HEK293 (cell line): ENCODE results near the gene ZDHHC17.
A peak's percentile ranks its signal among the peaks of the same experiment; 100 is the strongest.

Source experiments
- FEZF1 ChIP-seq: fragments of 450-650 bp; formaldehyde crosslinking; IDR thresholded peaks from 2 replicates; pipeline ENCODE4 v1.5.1; 2016; ENCODE audit warnings: missing biosample characterization, missing genetic modification characterization
- GLI2 ChIP-seq: fragments of 450-650 bp; formaldehyde crosslinking; IDR thresholded peaks from 2 replicates; pipeline ENCODE4; 2017; ENCODE audit warnings: missing biosample characterization, missing genetic modification characterization, low read depth, borderline replicate concordance
- RBAK ChIP-seq: fragments of 450-650 bp; formaldehyde crosslinking; IDR thresholded peaks from 2 replicates; pipeline ENCODE4 v1.5.1; 2016; ENCODE audit warnings: missing biosample characterization, missing genetic modification characterization
- REST ChIP-seq: fragments of 450-650 bp; formaldehyde crosslinking; IDR thresholded peaks from 2 replicates; pipeline ENCODE4 v1.5.1; 2016; ENCODE audit warnings: missing biosample characterization, missing genetic modification characterization
- SCRT1 ChIP-seq: fragments of 450-650 bp; formaldehyde crosslinking; IDR thresholded peaks from 2 replicates; pipeline ENCODE4 v1.5.1; 2016; ENCODE audit warnings: missing biosample characterization, missing genetic modification characterization, borderline replicate concordance
- SCRT2 ChIP-seq: fragments of 450-650 bp; formaldehyde crosslinking; IDR thresholded peaks from 2 replicates; pipeline ENCODE4 v1.5.1; 2016; ENCODE audit warnings: missing biosample characterization, missing genetic modification characterization
- ZBTB10 ChIP-seq: fragments of 450-650 bp; formaldehyde crosslinking; IDR thresholded peaks from 2 replicates; pipeline ENCODE4 v1.5.1; 2016; ENCODE audit warnings: missing biosample characterization, missing genetic modification characterization
- ZBTB21 ChIP-seq: fragments of 450-650 bp; formaldehyde crosslinking; IDR thresholded peaks from 2 replicates; pipeline ENCODE4 v1.5.1; 2017; ENCODE audit warnings: missing biosample characterization, missing genetic modification characterization
- ZFP41 ChIP-seq: fragments of 450-650 bp; formaldehyde crosslinking; IDR thresholded peaks from 2 replicates; pipeline ENCODE4 v1.5.1; 2016; ENCODE audit warnings: missing biosample characterization, missing genetic modification characterization, borderline replicate concordance
- ZNF16 ChIP-seq: fragments of 450-650 bp; formaldehyde crosslinking; IDR thresholded peaks from 2 replicates; pipeline ENCODE4 v1.5.1; 2016; ENCODE audit warnings: low read depth, missing biosample characterization, missing genetic modification characterization
- ZNF174 ChIP-seq: fragments of 450-650 bp; formaldehyde crosslinking; IDR thresholded peaks from 2 replicates; pipeline ENCODE4 v1.5.0; 2017; ENCODE audit warnings: missing biosample characterization, mild to moderate bottlenecking, missing genetic modification characterization
- ZNF202 ChIP-seq: fragments of 450-650 bp; formaldehyde crosslinking; IDR thresholded peaks from 2 replicates; pipeline ENCODE4 v1.5.1; 2016; ENCODE audit warnings: missing biosample characterization, missing genetic modification characterization, borderline replicate concordance
- ZNF239 ChIP-seq: fragments of 450-650 bp; formaldehyde crosslinking; IDR thresholded peaks from 2 replicates; pipeline ENCODE4 v1.5.1; 2016; ENCODE audit warnings: missing biosample characterization, missing genetic modification characterization
- ZNF354C ChIP-seq: fragments of 450-650 bp; formaldehyde crosslinking; IDR thresholded peaks from 2 replicates; pipeline ENCODE4 v1.5.1; 2016; ENCODE audit warnings: missing biosample characterization, missing genetic modification characterization, low read depth, borderline replicate concordance
- ZNF366 ChIP-seq: fragments of 450-650 bp; formaldehyde crosslinking; conservative IDR thresholded peaks from 2 replicates; pipeline ENCODE4 v1.5.1; 2016; ENCODE audit warnings: missing biosample characterization, missing genetic modification characterization
- ZNF394 ChIP-seq: fragments of 450-650 bp; formaldehyde crosslinking; IDR thresholded peaks from 2 replicates; pipeline ENCODE4 v1.5.1; 2016; ENCODE audit warnings: missing biosample characterization, missing genetic modification characterization, mild to moderate bottlenecking, moderate library complexity, borderline replicate concordance
- ZNF398 ChIP-seq: fragments of 450-650 bp; formaldehyde crosslinking; IDR thresholded peaks from 2 replicates; pipeline ENCODE4 v1.5.1; 2017; ENCODE audit warnings: missing biosample characterization, missing genetic modification characterization
- ZNF426 ChIP-seq: fragments of 450-650 bp; formaldehyde crosslinking; IDR thresholded peaks from 2 replicates; pipeline ENCODE4 v1.5.1; 2017; ENCODE audit warnings: missing biosample characterization, missing genetic modification characterization, mild to moderate bottlenecking, inconsistent platforms, moderate library complexity
- ZNF521 ChIP-seq: fragments of 450-650 bp; formaldehyde crosslinking; IDR thresholded peaks from 2 replicates; pipeline ENCODE4 v1.5.1; 2017; ENCODE audit warnings: missing biosample characterization, mild to moderate bottlenecking, missing genetic modification characterization
- ZNF596 ChIP-seq: fragments of 450-650 bp; IDR thresholded peaks from 2 replicates; pipeline ENCODE4 v1.5.0; 2018; ENCODE audit warnings: missing biosample characterization, mild to moderate bottlenecking, missing genetic modification characterization, moderate library complexity
- ZNF692 ChIP-seq: fragments of 450-650 bp; formaldehyde crosslinking; IDR thresholded peaks from 2 replicates; pipeline ENCODE4 v1.5.1; 2016; ENCODE audit warnings: missing biosample characterization, missing genetic modification characterization
- ZNF707 ChIP-seq: fragments of 450-650 bp; formaldehyde crosslinking; IDR thresholded peaks from 2 replicates; pipeline ENCODE4 v1.5.1; 2016; ENCODE audit warnings: missing biosample characterization, missing genetic modification characterization
- ZNF776 ChIP-seq: fragments of 450-650 bp; formaldehyde crosslinking; IDR thresholded peaks from 2 replicates; pipeline ENCODE4 v1.5.0; 2017; ENCODE audit warnings: missing biosample characterization, missing genetic modification characterization, borderline replicate concordance
- TF ChIP-seq, protein P1 (sequence below): fragments of 450-650 bp; formaldehyde crosslinking; conservative IDR thresholded peaks from 2 replicates; pipeline ENCODE4 v1.5.1; 2016; ENCODE audit warnings: low read depth, missing biosample characterization, missing genetic modification characterization

Gene ZDHHC17

DNA sequence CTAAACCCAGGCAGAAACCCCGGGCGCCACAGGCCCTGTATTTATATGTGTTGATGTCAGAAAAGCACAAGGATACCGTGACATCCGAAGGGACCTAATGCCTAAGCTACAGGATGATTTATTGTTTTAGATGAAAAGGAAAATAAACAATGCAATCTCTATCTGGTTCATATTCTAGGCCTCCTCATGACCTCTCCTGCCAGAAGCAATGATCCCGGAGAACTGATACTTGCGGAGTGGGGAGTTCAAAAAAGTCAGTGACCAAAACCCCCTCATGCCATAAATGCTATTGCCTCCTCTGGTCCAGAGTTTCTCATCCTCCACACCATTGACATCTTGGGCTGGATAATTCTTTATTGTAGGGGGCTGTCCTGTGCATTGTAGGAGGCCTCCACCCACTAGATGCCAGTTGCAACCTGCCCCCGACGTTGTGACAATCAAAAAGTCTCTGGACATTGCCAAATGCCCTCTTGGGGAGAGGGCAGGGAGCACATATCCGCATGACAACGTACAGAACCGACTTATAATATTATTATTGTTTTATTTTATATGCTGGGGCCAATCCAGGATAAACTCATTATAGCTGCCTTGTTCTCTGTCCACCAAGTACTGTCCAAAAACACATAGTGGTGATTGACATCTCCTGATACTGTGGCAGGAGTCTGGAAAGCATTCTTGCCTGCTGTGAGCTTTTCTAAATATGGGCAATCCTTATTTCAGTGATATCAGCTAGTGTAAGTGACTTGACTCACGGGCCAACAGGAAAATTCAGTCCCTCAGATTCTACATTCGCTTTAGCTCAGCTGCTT, 116.0 kb downstream of the ZDHHC17 start (continued):
- TF ChIP-seq ZNF354C (no peak), ZNF16 (tag by site-specific recombination) (no peak), ZNF707 (no peak), ZFP41 (no peak), GLI2 (tag by site-specific recombination) (0 out of 2 replicates have a peak, but pooled peaks have one; percentile 18), ZNF596 (tag by site-specific recombination) (no peak), ZNF366 (peak; percentile 57; the same call in 1 of the 2 replicates), ZNF202 (no peak), ZNF398 (tag by site-specific recombination) (no peak), ZNF776 (tag by site-specific recombination) (no peak), REST (no peak), ZNF174 (tag by site-specific recombination) (no peak), ZNF692 (tag by site-specific recombination) (no peak), ZBTB10 (tag by site-specific recombination) (no peak), ZNF394 (tag by site-specific recombination) (no peak), SCRT1 (tag by site-specific recombination) (no peak), SCRT2 (tag by site-specific recombination) (no peak), ZNF426 (tag by site-specific recombination) (no peak), RBAK (tag by site-specific recombination) (no peak), ZNF239 (tag by site-specific recombination) (no peak), ZNF521 (tag by site-specific recombination) (no peak), ZBTB21 (tag by site-specific recombination) (peak; percentile 13; the same call in 1 of the 2 replicates), FEZF1 (tag by site-specific recombination) (peak; percentile 64; the same call in 1 of the 2 replicates)
- TF ChIP-seq, protein P1, sequence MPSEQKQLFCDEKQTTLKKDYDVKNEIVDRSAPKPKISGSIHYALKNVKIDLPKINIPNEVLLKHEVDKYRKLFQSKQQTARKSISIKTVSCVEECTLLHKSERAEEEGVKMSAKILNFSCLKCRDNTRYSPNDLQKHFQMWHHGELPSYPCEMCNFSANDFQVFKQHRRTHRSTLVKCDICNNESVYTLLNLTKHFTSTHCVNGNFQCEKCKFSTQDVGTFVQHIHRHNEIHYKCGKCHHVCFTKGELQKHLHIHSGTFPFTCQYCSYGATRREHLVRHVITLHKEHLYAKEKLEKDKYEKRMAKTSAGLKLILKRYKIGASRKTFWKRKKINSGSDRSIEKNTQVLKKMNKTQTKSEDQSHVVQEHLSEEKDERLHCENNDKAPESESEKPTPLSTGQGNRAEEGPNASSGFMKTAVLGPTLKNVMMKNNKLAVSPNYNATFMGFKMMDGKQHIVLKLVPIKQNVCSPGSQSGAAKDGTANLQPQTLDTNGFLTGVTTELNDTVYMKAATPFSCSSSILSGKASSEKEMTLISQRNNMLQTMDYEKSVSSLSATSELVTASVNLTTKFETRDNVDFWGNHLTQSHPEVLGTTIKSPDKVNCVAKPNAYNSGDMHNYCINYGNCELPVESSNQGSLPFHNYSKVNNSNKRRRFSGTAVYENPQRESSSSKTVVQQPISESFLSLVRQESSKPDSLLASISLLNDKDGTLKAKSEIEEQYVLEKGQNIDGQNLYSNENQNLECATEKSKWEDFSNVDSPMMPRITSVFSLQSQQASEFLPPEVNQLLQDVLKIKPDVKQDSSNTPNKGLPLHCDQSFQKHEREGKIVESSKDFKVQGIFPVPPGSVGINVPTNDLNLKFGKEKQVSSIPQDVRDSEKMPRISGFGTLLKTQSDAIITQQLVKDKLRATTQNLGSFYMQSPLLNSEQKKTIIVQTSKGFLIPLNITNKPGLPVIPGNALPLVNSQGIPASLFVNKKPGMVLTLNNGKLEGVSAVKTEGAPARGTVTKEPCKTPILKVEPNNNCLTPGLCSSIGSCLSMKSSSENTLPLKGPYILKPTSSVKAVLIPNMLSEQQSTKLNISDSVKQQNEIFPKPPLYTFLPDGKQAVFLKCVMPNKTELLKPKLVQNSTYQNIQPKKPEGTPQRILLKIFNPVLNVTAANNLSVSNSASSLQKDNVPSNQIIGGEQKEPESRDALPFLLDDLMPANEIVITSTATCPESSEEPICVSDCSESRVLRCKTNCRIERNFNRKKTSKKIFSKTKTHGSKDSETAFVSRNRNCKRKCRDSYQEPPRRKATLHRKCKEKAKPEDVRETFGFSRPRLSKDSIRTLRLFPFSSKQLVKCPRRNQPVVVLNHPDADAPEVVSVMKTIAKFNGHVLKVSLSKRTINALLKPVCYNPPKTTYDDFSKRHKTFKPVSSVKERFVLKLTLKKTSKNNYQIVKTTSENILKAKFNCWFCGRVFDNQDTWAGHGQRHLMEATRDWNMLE (tag by site-specific recombination), result no peak
